Activated CD8-positive, alpha-beta memory T cell treated with anti-CD3 and anti-CD28 coated beads for 36 hours (primary cell): Measurements from ENCODE around the gene ST3GAL2. TPM values are rescaled to one million over a fixed set of nuclear protein-coding genes. Genes with fewer than 3 reads are reported as not detected.
"Not testable (repeated sequence)": the region's sequence is repeated elsewhere in the genome, so short reads cannot be mapped to it uniquely, and the experiment has no call there.

Experiments
- CTCF ChIA-PET: fragments of 350-600 bp; sonication (Branson Sonifier 250); formaldehyde crosslinking; loops from one replicate; lab custom pipeline; 2021; ENCODE audit warnings: antibody characterized with exemption; lab: Charles Lee
- POLR2A ChIA-PET: fragments of 350-600 bp; sonication (Branson Sonifier 250); formaldehyde crosslinking; loops from one replicate; lab custom pipeline; 2021; ENCODE audit warnings: antibody characterized with exemption; lab: Charles Lee
- total RNA-seq, 2 experiments: library from RNA; stranded (reverse); gene quantifications; one replicate each; pipeline ENCODE4 v1.2.3, GENCODE V29; 2021

The ST3GAL2 gene
- total RNA-seq, 2 experiments from 2014 or later: 25.8 to 26.1 TPM

- ChIA-PET POLR2A (interaction anchor here (0.5 to 0.6 kb wide), 2 partner anchors 36 to 71 kb away, joined by 3 read pairs; no protein-coding TSS in a partner anchor), CTCF (no interaction called here)
Measured at GRCh38 chr16:70470141-70470926, 31.4 kb upstream of the ST3GAL2 start.

GRCh38 chr16:70468776-70469525, 30.1 kb upstream of the ST3GAL2 start:
- POLR2A ChIA-PET: interaction anchor here (0.5 kb wide), 1 partner anchor 70 kb away, joined by 4 read pairs; no protein-coding TSS in a partner anchor
- CTCF ChIA-PET: no interaction called here

- ChIA-PET CTCF (no interaction called here), POLR2A (no interaction called here)
Measured at GRCh38 chr16:70467608-70468007, 28.7 kb upstream of the ST3GAL2 start.

GRCh38 chr16:70467113-70467512, 28.2 kb upstream of the ST3GAL2 start:
- ChIA-PET CTCF (no interaction called here), POLR2A (no interaction called here)

- POLR2A ChIA-PET: no interaction called here
- CTCF ChIA-PET: no interaction called here
Measured at GRCh38 chr16:70466805-70467076, 27.8 kb upstream of the ST3GAL2 start.

GRCh38 chr16:70465999-70466804, 27.3 kb upstream of the ST3GAL2 start:
- CTCF ChIA-PET: no interaction called here
- POLR2A ChIA-PET: no interaction called here

- ChIA-PET POLR2A (no interaction called here), CTCF (interaction anchor here (0.9 kb wide), 1 partner anchor 82 kb away, joined by 3 read pairs; no protein-coding TSS in a partner anchor)
Measured at GRCh38 chr16:70463235-70463634, 24.3 kb upstream of the ST3GAL2 start.

GRCh38 chr16:70460737-70461261, 21.9 kb upstream of the ST3GAL2 start:
- POLR2A ChIA-PET: no interaction called here
- CTCF ChIA-PET: no interaction called here

- ChIA-PET CTCF (no interaction called here), POLR2A (no interaction called here)
Measured at GRCh38 chr16:70457446-70458166, 18.7 kb upstream of the ST3GAL2 start.

GRCh38 chr16:70455910-70456309, 17.0 kb upstream of the ST3GAL2 start:
- ChIA-PET POLR2A (interaction anchor here (1.0 kb wide), 1 partner anchor 75 kb away, joined by 4 read pairs; no protein-coding TSS in a partner anchor), CTCF (interaction anchor here (0.9 to 1.5 kb wide), 3 partner anchors 18 to 39 kb away, joined by 3 to 4 read pairs (median 3); no protein-coding TSS in a partner anchor)

GRCh38 chr16:70454222-70455034, 15.5 kb upstream of the ST3GAL2 start, which contains the start of gene FCSK:
FCSK (plus strand) TSS chr16:70454595; CDS start chr16:70463191, 8,596 bp downstream.
- POLR2A ChIA-PET: interaction anchor here (2.2 kb wide), 1 partner anchor 74 kb away, joined by 14 read pairs; no protein-coding TSS in a partner anchor
- CTCF ChIA-PET: interaction anchor here (0.6 to 1.6 kb wide), 5 partner anchors 11 to 63 kb away, joined by 3 to 4 read pairs (median 3); no protein-coding TSS in a partner anchor

GRCh38 chr16:70453892-70454221, 15.0 kb upstream of the ST3GAL2 start:
- CTCF ChIA-PET: interaction anchor here (0.7 to 1.6 kb wide), 3 partner anchors 11 to 35 kb away, joined by 3 to 4 read pairs (median 4); no protein-coding TSS in a partner anchor
- POLR2A ChIA-PET: interaction anchor here (0.6 to 2.2 kb wide), 2 partner anchors 24 to 73 kb away, joined by 3 to 14 read pairs; no protein-coding TSS in a partner anchor

- ChIA-PET CTCF (interaction anchor here (0.7 to 1.6 kb wide), 3 partner anchors 10 to 36 kb away, joined by 3 to 4 read pairs (median 4); no protein-coding TSS in a partner anchor), POLR2A (interaction anchor here (0.6 to 2.2 kb wide), 2 partner anchors 24 to 72 kb away, joined by 3 to 14 read pairs; no protein-coding TSS in a partner anchor)
Measured at GRCh38 chr16:70453117-70453891, 14.4 kb upstream of the ST3GAL2 start.

- CTCF ChIA-PET, POLR2A ChIA-PET: not testable (repeated sequence)
Measured at GRCh38 chr16:70451004-70451340, 12.1 kb upstream of the ST3GAL2 start.

GRCh38 chr16:70450142-70451003, 11.5 kb upstream of the ST3GAL2 start:
- POLR2A ChIA-PET: interaction anchor here (0.6 kb wide), 1 partner anchor 788 kb away, joined by 9 read pairs; no protein-coding TSS in a partner anchor
- CTCF ChIA-PET: not testable (repeated sequence)

- ChIA-PET CTCF (no interaction called here), POLR2A (no interaction called here)
Measured at GRCh38 chr16:70448075-70448474, 9.2 kb upstream of the ST3GAL2 start.
